ENCODE measurements around the gene KDM4C. TPM values are rescaled to one million over a fixed set of nuclear protein-coding genes. Genes with fewer than 3 reads are reported as not detected.
"Not testable (repeated sequence)": the region's sequence is repeated elsewhere in the genome, so short reads cannot be mapped to it uniquely, and the experiment has no call there.

Gene KDM4C
- total RNA-seq, 2 donors from 2014 or later, result 66.2 to 68.7 TPM

DNA sequence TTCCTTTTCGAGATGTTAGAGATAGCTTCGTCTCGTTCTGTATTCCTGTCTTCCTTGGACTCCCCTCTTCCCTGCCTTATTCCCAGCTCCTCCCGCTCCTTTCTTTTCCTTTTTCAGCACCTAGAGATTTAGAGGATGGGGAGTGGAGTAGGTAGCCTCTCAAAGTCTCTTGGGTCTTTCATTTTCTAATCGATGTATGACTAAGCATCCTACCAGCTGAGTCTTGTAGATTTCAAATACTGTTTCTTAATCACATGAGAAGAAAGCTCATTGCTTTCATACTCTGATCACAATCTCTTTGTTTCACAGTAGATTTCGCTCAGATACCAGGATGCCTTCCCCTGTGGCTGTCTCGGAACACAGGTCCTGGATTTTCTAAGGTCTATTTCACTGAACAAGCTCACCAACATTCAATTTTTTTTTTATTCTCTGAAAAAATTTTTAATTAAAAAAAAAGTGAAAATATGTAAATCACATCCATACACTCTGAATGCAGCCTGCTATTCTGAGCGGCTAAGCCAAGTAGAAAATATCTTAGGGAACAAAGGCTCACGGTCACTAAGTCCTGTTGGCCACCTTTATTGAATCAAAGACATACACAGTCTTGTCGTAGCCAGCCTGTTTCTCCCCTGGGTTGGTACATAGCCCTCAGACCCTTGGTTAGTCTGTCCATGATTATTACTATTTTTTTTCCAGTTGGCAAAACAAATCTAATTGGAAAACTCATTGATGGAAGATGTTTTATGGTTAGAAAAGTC, 413.8 kb downstream of the KDM4C start:
- Mint-ChIP-seq H3K36me3 (peaks cover 13% of the 10 kb centered on the region), H3K4me1 (ENCODE audit: low read depth in 2 of 2) (peaks cover 16 to 17% of the 10 kb centered on the region in 2 donors), H3K27me3 (no peaks in the 10 kb centered on the region), H3K27ac (no peak overlapping the region), H3K9me3 (no peaks in the 10 kb centered on the region), H3K4me3 (no peak overlapping the region)
- DNase-seq (ENCODE audit: low spot score) (no peak), ATAC-seq (no peak)

DNA sequence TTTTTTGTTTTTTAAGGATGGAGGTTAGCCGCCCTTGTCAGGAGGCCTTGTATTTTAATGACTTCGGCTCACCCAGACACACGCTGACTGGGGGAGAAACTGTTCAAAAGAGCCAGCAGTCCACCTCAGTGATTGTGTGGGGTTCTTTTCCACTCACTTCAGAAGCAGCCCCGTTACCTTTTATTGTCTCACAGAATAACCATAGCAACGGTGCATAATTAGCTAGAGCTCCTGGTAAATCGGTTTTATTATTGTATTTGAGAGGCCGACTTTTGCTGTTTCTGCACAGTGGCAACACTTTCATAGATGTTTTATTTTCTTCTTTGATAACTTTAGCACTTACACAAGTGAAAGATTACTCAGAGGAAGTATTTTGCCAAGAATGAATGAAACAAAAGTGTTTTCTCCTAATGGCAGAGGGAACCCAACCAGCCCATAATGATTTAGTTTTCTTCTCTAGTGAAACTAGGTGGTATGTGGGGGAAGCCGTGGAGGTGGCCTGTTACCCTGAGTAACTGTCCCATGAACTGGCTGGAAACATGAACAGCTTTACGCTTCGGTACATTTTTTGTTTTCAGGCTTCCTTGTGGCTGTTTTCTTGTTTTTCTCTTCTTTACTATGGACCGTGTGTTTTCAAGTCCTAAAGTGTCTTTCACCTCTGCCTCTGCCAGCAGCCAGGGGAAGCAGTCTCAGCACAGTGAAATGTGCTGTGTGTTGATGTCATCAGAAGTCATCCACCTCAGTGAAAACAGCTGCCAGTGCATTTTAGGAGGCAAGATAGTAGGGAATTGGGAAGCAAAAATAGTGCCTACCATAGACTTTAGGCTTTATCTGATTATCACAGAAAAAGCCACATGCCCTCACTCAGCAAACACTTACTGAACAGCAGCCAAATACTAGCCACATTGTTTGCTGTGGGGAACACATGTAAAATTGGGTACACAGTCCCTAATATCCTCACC, 414.7 kb downstream of the KDM4C start:
- ATAC-seq, result peak in 1 of 2 donors; percentile 16
- Mint-ChIP-seq H3K4me3 (no peak overlapping the region), H3K27ac (no peak overlapping the region), H3K27me3 (no peaks in the 10 kb centered on the region), H3K9me3 (no peaks in the 10 kb centered on the region), H3K36me3 (peaks cover 13% of the 10 kb centered on the region), H3K4me1 (ENCODE audit: low read depth in 2 of 2) (peaks cover 16 to 17% of the 10 kb centered on the region in 2 donors)
- DNase-seq (ENCODE audit: low spot score), result no peak

GRCh38 chr9:7173139-7173538, 415.4 kb downstream of the KDM4C start:
- no peaks in the 10 kb centered on the region for H3K27me3 Mint-ChIP-seq
- no peak for DNase-seq (ENCODE audit: low spot score)
- H3K27ac Mint-ChIP-seq, result peak overlapping the region in 1 of 2 donors; percentile 6
- peaks cover 18% of the 10 kb centered on the region for H3K36me3 Mint-ChIP-seq
- H3K4me3 Mint-ChIP-seq, result no peak overlapping the region
- ATAC-seq, result peak in 1 of 2 donors; percentile 49
- H3K4me1 Mint-ChIP-seq (ENCODE audit: low read depth in 2 of 2), result peaks cover 18 to 20% of the 10 kb centered on the region in 2 donors
- H3K9me3 Mint-ChIP-seq, result no peaks in the 10 kb centered on the region

- H3K27ac Mint-ChIP-seq, result no peak overlapping the region
- no peaks in the 10 kb centered on the region for H3K9me3 Mint-ChIP-seq
- ATAC-seq (no peak), DNase-seq (ENCODE audit: low spot score) (no peak)
- H3K4me3 Mint-ChIP-seq, result no peak overlapping the region
- peaks cover 25% of the 10 kb centered on the region in 2 donors for H3K4me1 Mint-ChIP-seq (ENCODE audit: low read depth in 2 of 2)
- H3K36me3 Mint-ChIP-seq, result peaks cover 23% of the 10 kb centered on the region
- no peaks in the 10 kb centered on the region for H3K27me3 Mint-ChIP-seq
Observed at GRCh38 chr9:7174301-7174700, 416.5 kb downstream of the KDM4C start.

GRCh38 chr9:7174884-7175283, 417.1 kb downstream of the KDM4C start:
- ATAC-seq (no peak), DNase-seq (ENCODE audit: low spot score) (no peak)
- no peak overlapping the region for H3K27ac Mint-ChIP-seq
- H3K27me3 Mint-ChIP-seq, result no peaks in the 10 kb centered on the region
- H3K36me3 Mint-ChIP-seq, result peaks cover 24% of the 10 kb centered on the region
- peaks cover 25 to 28% of the 10 kb centered on the region in 2 donors for H3K4me1 Mint-ChIP-seq (ENCODE audit: low read depth in 2 of 2)
- no peaks in the 10 kb centered on the region for H3K9me3 Mint-ChIP-seq
- no peak overlapping the region for H3K4me3 Mint-ChIP-seq

- no peaks in the 10 kb centered on the region for H3K27me3 Mint-ChIP-seq
- no peak overlapping the region for H3K27ac Mint-ChIP-seq
- H3K36me3 Mint-ChIP-seq, result peaks cover 26% of the 10 kb centered on the region
- no peak for DNase-seq (ENCODE audit: low spot score)
- H3K4me3 Mint-ChIP-seq, result no peak overlapping the region
- H3K4me1 Mint-ChIP-seq (ENCODE audit: low read depth in 2 of 2), result peaks cover 25 to 30% of the 10 kb centered on the region in 2 donors
- no peaks in the 10 kb centered on the region for H3K9me3 Mint-ChIP-seq
- ATAC-seq, result no peak
Observed at GRCh38 chr9:7176561-7176960, 418.8 kb downstream of the KDM4C start.

DNA sequence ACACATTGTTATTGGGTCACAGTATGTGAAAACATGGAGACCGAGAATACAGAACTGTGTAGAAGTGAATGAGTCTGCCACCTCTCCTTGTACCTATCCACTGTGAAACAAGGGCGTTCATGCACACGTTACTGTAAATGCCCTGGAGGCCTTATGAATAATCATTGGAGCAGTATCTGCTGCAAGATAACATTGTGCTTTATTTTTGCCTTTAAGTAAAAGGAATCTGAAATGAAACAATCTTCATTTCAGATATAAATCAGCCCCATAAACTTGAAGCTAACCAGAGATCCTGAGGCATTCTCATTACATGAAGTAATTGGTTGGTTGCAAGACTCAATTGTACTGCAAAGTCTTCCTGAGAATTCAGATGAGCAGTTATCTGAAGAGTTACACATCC, 419.6 kb downstream of the KDM4C start:
- H3K27ac Mint-ChIP-seq, result no peak overlapping the region
- no peaks in the 10 kb centered on the region for H3K27me3 Mint-ChIP-seq

DNA sequence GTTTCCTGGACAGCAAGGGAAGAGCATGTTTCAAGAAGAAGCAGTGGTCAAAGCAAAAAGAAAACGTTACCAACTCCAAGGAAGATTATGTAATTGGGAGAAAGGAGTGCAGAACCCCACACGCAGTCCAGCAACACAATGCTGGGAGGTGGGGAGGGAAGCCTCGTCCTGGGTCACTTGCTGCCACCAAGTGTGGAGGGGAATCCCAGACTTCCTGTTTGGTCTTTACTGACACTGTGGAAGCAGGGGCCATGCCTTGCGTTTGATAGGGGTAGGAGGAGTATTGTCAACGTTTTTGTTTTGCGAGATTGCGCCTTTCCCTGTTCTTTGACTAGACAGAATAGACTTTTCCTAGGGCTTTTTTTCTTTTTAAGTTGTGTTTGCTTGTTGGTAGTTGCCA, 421.0 kb downstream of the KDM4C start:
- Mint-ChIP-seq H3K4me3 (no peak overlapping the region), H3K4me1 (ENCODE audit: low read depth in 2 of 2) (peaks cover 19 to 23% of the 10 kb centered on the region in 2 donors), H3K36me3 (peaks cover 32% of the 10 kb centered on the region), H3K27me3 (no peaks in the 10 kb centered on the region), H3K9me3 (no peaks in the 10 kb centered on the region), H3K27ac (peak overlapping the region in 1 of 2 donors; percentile 11)
- ATAC-seq (peak in 1 of 2 donors; percentile 64), DNase-seq (ENCODE audit: low spot score) (no peak)

More for the DNA sequence above, 419.6 kb downstream of the KDM4C start:
- no peak for ATAC-seq
- Mint-ChIP-seq H3K4me3 (no peak overlapping the region), H3K9me3 (no peaks in the 10 kb centered on the region), H3K4me1 (ENCODE audit: low read depth in 2 of 2) (peaks cover 25 to 30% of the 10 kb centered on the region in 2 donors), H3K36me3 (peaks cover 29% of the 10 kb centered on the region)
- DNase-seq (ENCODE audit: low spot score), result no peak

DNA sequence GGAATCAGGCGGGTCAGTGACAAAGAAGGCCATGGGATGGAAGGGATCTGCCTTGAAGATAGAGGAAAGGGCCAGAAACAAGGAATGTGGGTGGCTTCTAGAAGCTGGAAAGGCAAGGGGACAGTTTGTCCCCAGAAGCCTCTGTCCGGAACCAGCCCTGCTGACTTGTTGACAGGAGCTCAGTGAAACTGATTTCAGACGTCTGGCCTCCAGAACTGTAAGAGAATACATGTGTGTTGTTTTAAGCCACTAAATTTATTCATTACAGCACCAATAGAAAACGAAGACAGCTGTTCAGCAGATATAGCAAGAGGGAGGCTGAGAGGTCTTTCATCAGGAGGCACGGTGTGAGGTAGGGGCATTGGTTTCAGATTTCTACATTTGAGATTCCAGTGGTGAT, 422.5 kb downstream of the KDM4C start:
- Mint-ChIP-seq H3K9me3 (no peaks in the 10 kb centered on the region), H3K36me3 (peaks cover 28% of the 10 kb centered on the region), H3K27me3 (no peaks in the 10 kb centered on the region), H3K4me3 (no peak overlapping the region), H3K4me1 (ENCODE audit: low read depth in 2 of 2) (peaks cover 8 to 14% of the 10 kb centered on the region in 2 donors), H3K27ac (no peak overlapping the region)
- DNase-seq (ENCODE audit: low spot score), result no peak
- ATAC-seq, result no peak

DNA sequence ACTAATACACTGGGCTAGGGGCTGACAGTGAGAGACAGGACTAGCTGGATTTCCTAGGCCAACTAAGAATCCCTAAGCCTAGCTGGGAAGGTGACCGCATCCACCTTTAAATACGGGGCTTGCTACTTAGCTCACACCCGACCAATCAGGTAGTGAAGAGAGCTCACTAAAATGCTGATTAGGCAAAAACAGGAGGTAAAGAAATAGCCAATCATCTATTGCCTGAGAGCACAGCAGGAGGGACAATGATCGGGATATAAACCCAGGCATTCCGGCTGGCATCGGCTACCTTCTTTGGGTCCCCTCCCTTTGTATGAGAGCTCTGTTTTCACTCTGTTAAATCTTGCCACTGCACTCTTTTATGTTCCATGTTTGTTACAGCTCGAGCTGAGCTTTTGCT, 425.4 kb downstream of the KDM4C start:
- Mint-ChIP-seq H3K36me3 (peaks cover 25% of the 10 kb centered on the region), H3K4me1 (ENCODE audit: low read depth in 2 of 2) (peaks cover 6 to 12% of the 10 kb centered on the region in 2 donors)
- DNase-seq (ENCODE audit: low spot score); ATAC-seq; H3K9me3 Mint-ChIP-seq; H3K27ac Mint-ChIP-seq; H3K27me3 Mint-ChIP-seq; H3K4me3 Mint-ChIP-seq: not testable (repeated sequence)

DNA sequence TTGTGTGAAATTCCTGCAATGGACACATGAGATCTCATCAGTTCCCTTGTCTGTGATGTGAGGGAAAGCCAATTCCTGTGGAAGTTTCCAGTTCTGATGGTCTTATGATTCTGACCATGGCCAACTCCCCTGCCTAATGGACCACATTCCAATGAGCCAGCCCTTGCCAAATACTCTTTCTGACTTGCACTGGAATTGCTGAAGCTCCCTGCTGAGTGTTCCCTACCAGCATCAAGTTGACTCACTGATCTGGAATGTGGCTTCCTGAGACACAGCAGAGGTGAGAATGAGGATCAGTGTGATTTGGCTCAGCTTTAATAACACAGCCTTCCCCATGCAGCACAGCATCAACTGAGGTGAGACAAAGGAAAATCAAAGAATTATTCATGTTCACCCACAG, 427.8 kb downstream of the KDM4C start:
- Mint-ChIP-seq H3K27me3 (no peaks in the 10 kb centered on the region), H3K4me3 (no peak overlapping the region), H3K9me3 (peaks cover 6% of the 10 kb centered on the region), H3K4me1 (ENCODE audit: low read depth in 2 of 2) (no peaks in the 10 kb centered on the region), H3K27ac (no peak overlapping the region), H3K36me3 (peaks cover 11% of the 10 kb centered on the region)
- ATAC-seq, result no peak
- DNase-seq (ENCODE audit: low spot score), result no peak

- no peak overlapping the region for H3K4me3 Mint-ChIP-seq
- no peaks in the 10 kb centered on the region for H3K4me1 Mint-ChIP-seq (ENCODE audit: low read depth in 2 of 2)
- peaks cover 11% of the 10 kb centered on the region for H3K36me3 Mint-ChIP-seq
- H3K9me3 Mint-ChIP-seq, result peaks cover 10% of the 10 kb centered on the region
- no peak for ATAC-seq
- no peak overlapping the region for H3K27ac Mint-ChIP-seq
- no peak for DNase-seq (ENCODE audit: low spot score)
- no peaks in the 10 kb centered on the region for H3K27me3 Mint-ChIP-seq
Observed at GRCh38 chr9:7186175-7186574, 428.4 kb downstream of the KDM4C start.

DNA sequence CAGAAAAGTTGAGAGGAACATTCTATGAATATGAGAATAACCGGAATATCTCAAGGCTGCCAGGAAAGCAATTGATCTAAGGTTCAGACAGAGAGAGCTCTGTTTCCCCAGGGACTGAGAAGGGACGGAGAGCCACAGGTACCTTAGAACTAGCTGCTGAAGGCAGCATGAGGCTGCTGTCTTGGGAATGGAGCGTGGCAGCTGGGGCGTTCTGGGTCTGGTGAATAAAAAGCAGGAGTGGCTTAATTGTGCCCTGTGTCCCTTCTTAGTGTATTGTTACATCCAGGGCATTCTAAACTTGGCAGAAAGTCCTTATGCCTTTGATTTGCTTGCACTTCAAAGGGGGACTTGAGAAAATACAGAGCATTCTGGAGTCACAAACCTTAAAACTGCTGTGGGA, 434.5 kb downstream of the KDM4C start:
- H3K27ac Mint-ChIP-seq, result no peak overlapping the region
- no peak overlapping the region for H3K4me3 Mint-ChIP-seq
- H3K9me3 Mint-ChIP-seq, result peaks cover 11% of the 10 kb centered on the region
- no peaks in the 10 kb centered on the region for H3K36me3 Mint-ChIP-seq
- H3K4me1 Mint-ChIP-seq (ENCODE audit: low read depth in 2 of 2), result peaks cover 0 to 8% of the 10 kb centered on the region in 2 donors
- peaks cover 5 to 7% of the 10 kb centered on the region in 2 donors for H3K27me3 Mint-ChIP-seq
- ATAC-seq (no peak), DNase-seq (ENCODE audit: low spot score) (no peak)

DNA sequence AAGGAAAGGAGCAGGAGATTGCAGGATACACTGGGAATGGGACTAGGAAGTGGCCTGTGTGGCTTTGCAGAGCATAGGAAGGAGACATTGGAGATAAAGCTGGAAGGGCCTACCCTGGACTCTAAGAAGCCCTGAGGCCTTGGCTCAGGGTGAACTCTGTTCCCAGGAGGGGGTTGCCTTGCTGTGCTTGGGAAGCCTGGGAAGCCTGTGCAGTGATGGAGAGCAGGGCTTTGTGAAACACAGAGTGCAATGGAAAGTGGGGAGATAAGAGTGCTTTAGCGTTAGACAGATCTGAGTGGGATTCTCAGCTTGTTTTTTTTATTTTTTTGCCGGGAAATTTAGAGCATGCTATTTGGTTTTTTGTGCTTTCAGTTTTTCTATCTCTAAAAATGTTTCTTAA, 437.8 kb downstream of the KDM4C start:
- ATAC-seq (no peak), DNase-seq (ENCODE audit: low spot score) (no peak)
- H3K4me3 Mint-ChIP-seq, result no peak overlapping the region
- H3K4me1 Mint-ChIP-seq (ENCODE audit: low read depth in 2 of 2), result peaks cover 0 to 8% of the 10 kb centered on the region in 2 donors
- H3K36me3 Mint-ChIP-seq, result no peaks in the 10 kb centered on the region
- H3K27me3 Mint-ChIP-seq, result peaks cover 5 to 12% of the 10 kb centered on the region in 2 donors
- H3K9me3 Mint-ChIP-seq, result peaks cover 10% of the 10 kb centered on the region
- no peak overlapping the region for H3K27ac Mint-ChIP-seq

Data from natural killer cell treated with Interleukin-12 subunit alpha and Interleukin-12 subunit beta and Interleukin-15 and Interleukin-18, amount 100 ng/mL, for 72 hours (primary cell).